Right cardiac atrium (tissue), 5 donors: ENCODE results near the gene PPT2. TPM values are rescaled to one million over a fixed set of nuclear protein-coding genes. Genes with fewer than 3 reads are reported as not detected.
"Not testable (repeated sequence)": the region's sequence is repeated elsewhere in the genome, so short reads cannot be mapped to it uniquely, and the experiment has no call there.

Experiments used
- ATAC-seq, 2 donors: fragments of 200-7000 bp; cut with Tn5 transposase; one replicate each; pipeline versions ENCODE4 v1.8.0 to v1.9.1; 2020; ENCODE audit warnings: moderate library complexity in 2 of 2, mild to moderate bottlenecking in 1 of 2
- DNase-seq, 3 donors: peaks; one replicate each; pipeline ENCODE4 v3.0.0-alpha.2; 2020
- H3K27ac ChIP-seq: one replicate; pipeline ENCODE4 v1.5.1; 2013; ENCODE audit warnings: mild to moderate bottlenecking, low read length, control low read depth, moderate library complexity
- H3K27me3 ChIP-seq: one replicate; pipeline ENCODE4 v1.6.1; 2013; ENCODE audit not compliant: control insufficient read depth, insufficient read depth
- H3K4me1 ChIP-seq: one replicate; pipeline ENCODE4 v1.6.1; 2013; ENCODE audit warnings: low read length; ENCODE audit not compliant: control insufficient read depth, insufficient read depth
- H3K4me3 ChIP-seq: one replicate; pipeline ENCODE4 v1.5.1; 2013; ENCODE audit warnings: low read length, control low read depth
- H3K9me3 ChIP-seq: one replicate; pipeline ENCODE4 v1.6.1; 2013; ENCODE audit warnings: low read length; ENCODE audit not compliant: control insufficient read depth
- WGBS: extraction: QIAGEN DNeasy Blood & Tissue Kit; methylation state at CpG from one replicate; pipeline ENCODE4 v1.1.7; 2013; 5-methylcytosine and 5-hydroxymethylcytosine counted together
- intact Hi-C, 4 donors: fragments of 100-400 bp; cut with DNase I; formaldehyde crosslinking; loops; one replicate each; pipeline versions ENCODE4 v1.11.0 to v1.14.0; 2022 to 2023
- polyA plus RNA-seq: library from polyadenylated mRNA; stranded (reverse); fragments of 200-250 nt; gene quantifications from one replicate; pipeline ENCODE4 v1.2.3, GENCODE V29; 2013
- total RNA-seq, 4 donors: library from RNA; stranded (reverse); fragmentation: NEBNext Ultra II Directional; extraction: Animal tissue kit (Norgen Biotek cat#: 25700); gene quantifications; one replicate each; pipeline ENCODE4 v1.2.1, GENCODE V29; 2021
- donor health status: healthy with polysubstance abuse.
- donor health status: DM: no; HTN: yes; CAD: no.
- donor health status: DM: no; HTN: no; CAD: no.
- donor health status: DM: no; HTN: yes; CAD: no; lungs with severe emphysema.
- donor health status: DM: yes; HTN: yes; CAD: no.

The PPT2 gene
- total and polyA plus RNA-seq, 5 donors: 22.4 to 30.5 (median 30.0) TPM

GRCh38 chr6:32191696-32192607, 38.0 kb downstream of the PPT2 start:
- H3K4me3 ChIP-seq: peak overlapping the region; percentile 36
- intact Hi-C loops: no loop called here
- no peaks in the 10 kb centered on the region for H3K9me3 ChIP-seq
- H3K4me1 ChIP-seq: peaks cover 3% of the 10 kb centered on the region
- DNase-seq (no peak), ATAC-seq (no peak)
- H3K27ac ChIP-seq: peak overlapping the region; percentile 75
- 71% methylated on average over 15 of the region's 15 CpGs for WGBS
- H3K27me3 ChIP-seq: no peaks in the 10 kb centered on the region

DNA sequence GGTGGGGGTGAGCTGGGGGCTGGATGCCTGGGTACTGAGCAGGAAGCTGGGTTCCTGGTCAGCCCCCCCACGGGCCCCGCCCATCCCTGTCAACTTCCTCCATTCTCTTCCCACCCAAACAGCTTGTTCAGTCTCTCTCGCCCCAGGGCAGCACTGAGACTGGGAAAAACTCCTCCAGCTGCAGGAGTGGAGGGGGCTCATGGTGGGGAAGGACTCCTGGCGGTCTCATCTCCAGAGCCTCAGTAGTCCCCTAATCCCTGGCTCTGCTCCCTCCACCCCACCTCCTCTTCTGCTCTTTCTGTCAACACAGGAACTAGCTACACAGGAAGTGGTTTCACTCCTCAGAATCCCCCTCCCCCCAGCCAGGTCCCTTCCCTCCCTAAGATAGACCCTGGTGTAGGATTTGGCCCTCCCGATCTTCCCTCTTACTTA, 38.7 kb downstream of the PPT2 start, which contains the start of gene GPSM3:
Gene GPSM3 (minus strand): TSS at position 36 of the 432 bp plus-strand sequence. CDS start 130 bp downstream, outside the sequence.
- H3K27ac ChIP-seq: peak within 1 kb of the TSS; percentile 75
- no peaks in the 10 kb centered on the region for H3K9me3 ChIP-seq
- peak within 1 kb of the TSS; percentile 36 for H3K4me3 ChIP-seq
- WGBS: 19% methylated on average over 5 of the region's 5 CpGs
- DNase-seq: peak; percentile 71 to 89 (median 85)
- H3K27me3 ChIP-seq: no peaks in the 10 kb centered on the region
- peaks cover 5% of the 10 kb centered on the region for H3K4me1 ChIP-seq
- intact Hi-C loops: no loop called here
- no peak for ATAC-seq

GRCh38 chr6:32193096-32193495, 39.2 kb downstream of the PPT2 start:
- H3K9me3 ChIP-seq, H3K4me3 ChIP-seq, intact Hi-C loops, H3K27me3 ChIP-seq, DNase-seq, H3K4me1 ChIP-seq, ATAC-seq: not testable (repeated sequence)
- WGBS: 81% methylated on average over 13 of the region's 13 CpGs
- peak overlapping the region; percentile 70 for H3K27ac ChIP-seq

DNA sequence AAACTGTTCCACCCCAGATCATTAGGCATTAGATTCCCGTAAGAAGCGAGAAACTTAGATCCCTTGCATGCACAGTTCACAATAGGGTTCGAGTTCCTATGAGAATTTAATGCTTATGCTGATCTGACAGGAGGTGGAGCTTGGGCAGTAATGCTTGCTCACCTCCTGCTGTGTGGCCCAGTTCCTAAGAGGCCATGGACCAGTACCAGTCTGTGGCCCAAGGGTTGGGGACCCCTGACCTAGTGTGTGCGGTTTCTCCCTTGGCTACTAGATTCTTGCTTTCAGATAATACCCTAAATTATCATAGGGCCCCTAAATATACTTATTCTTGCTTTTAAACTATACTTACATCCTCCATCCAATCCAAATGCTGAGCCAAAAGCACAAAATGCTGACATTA, 40.4 kb downstream of the PPT2 start:
- Histone ChIP-seq H3K9me3 (no peaks in the 10 kb centered on the region), H3K4me3 (no peak overlapping the region), H3K27me3 (no peaks in the 10 kb centered on the region), H3K4me1 (peaks cover 5% of the 10 kb centered on the region), H3K27ac (no peak overlapping the region)
- DNase-seq (no peak), ATAC-seq (no peak)
- intact Hi-C loops: no loop called here
- 90% methylated on average over 4 of the region's 4 CpGs for WGBS

DNA sequence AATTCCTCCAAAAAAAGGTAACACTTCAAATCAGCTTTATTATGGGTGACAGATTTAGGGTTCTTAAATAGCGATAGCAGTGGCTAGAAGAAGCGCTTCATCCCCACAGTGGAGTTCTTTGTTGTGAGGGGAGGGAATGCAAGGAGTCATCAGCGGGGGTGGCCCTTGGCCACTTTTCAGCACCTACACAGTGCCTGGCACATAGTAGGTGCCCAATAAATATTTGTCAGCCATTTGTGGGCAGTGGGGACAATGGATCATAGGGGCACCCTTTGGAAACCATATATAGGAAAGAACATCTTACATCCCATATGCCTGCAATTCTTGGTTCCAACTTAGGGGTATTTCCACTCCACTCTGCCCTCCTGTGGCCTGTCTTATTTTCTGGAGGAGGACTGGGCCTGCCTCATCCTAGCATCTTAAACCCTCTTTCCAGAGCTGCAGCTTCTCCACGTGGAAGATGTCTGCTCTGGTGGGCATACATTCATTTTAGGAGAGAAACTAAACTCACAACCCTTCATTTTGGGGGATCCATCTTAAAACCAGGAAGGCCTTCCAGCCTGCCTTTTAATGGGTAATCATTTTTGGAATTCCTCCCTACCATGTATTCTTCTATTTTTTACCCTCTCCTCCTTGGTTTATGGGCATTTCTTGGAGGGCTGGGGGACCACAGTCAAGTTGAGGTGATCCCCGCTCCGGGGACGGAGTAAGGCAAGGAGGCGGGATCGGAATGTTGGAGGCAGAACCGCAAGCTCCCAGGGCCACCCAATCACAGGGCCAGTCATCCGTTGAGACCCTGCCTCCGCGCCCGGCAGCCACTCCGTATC, 41.1 kb downstream of the PPT2 start:
- intact Hi-C loops: loop anchor here in 1 of 4 donors (5.0 kb wide), 1 partner anchor 68 kb away; the partner anchor contains the start of gene ATF6B
- ATAC-seq: no peak

DNA sequence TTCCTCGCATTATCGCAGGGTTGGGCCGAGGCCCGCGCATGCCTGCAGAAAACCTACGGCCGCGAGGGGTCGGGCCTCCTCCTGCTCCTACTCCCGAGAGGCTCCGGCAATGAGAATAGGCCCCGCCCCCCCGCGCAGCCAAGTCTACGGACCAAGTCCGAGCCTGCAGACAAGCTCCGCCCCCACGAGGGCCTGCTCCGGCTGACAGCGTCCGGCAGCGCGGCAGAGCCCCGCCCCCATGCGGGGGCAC, 41.6 kb downstream of the PPT2 start:
- WGBS: under 1% methylated on average over 25 of the region's 25 CpGs
- Histone ChIP-seq H3K4me1 (peaks cover 5% of the 10 kb centered on the region), H3K27ac (no peak overlapping the region), H3K27me3 (no peaks in the 10 kb centered on the region), H3K4me3 (no peak overlapping the region), H3K9me3 (no peaks in the 10 kb centered on the region)
- intact Hi-C loops: loop anchor here in 1 of 4 donors (5.0 kb wide), 1 partner anchor 68 kb away; the partner anchor contains the start of gene ATF6B
- ATAC-seq: peak; percentile 88 to 92
- DNase-seq: peak; percentile 100

More for the DNA sequence above, 41.1 kb downstream of the PPT2 start:
- Histone ChIP-seq H3K4me1 (peaks cover 5% of the 10 kb centered on the region), H3K27me3 (no peaks in the 10 kb centered on the region), H3K4me3 (peak overlapping the region; percentile 29), H3K9me3 (no peaks in the 10 kb centered on the region), H3K27ac (peak overlapping the region; percentile 91)
- WGBS: 17% methylated on average over 15 of the region's 15 CpGs
- peak in 1 of 3 donors; percentile 58 for DNase-seq

DNA sequence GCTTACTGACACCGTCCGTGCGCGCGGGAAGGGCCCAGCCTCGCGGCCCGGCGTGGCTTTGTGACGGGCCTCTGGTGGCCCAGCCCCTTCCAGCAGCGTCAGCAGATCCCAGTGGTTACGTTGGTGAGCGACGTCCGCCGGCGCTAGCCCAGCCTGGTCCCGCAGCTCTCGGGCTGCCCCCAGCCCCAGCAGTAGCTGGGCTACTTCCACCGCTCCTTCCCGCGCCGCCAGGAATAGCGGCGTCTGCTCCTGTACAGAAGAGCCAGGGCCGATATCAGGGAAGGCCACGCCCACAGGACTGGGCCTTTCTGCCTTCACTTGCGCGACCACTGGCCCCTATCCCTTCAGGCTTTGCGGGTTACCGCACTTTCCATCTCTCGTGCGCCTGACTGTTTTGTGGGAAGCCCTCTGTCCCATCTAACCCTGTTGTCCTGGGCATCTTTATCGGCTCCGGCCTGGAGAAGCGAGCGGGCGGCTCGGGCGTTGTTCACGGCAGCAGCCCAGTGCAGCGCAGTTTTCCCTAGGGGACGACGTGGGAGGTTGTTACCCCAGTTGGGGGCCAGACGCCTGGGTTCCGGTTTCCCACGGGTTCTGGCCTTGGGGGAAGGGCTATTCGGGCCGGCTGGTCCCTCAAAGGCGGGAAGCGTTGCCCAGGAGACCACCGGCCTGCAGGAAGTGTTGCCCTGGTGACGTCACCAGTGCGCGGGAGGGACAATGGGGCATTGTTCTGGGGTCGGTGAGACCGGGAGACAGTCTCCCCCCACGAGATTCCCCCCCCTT, 42.2 kb downstream of the PPT2 start:
- H3K4me1 ChIP-seq: peaks cover 2% of the 10 kb centered on the region
- WGBS: under 1% methylated on average over 58 of the region's 58 CpGs
- intact Hi-C loops: loop anchor here in 1 of 4 donors (5.0 kb wide), 1 partner anchor 69 kb away; the partner anchor contains the start of gene ATF6B

DNA sequence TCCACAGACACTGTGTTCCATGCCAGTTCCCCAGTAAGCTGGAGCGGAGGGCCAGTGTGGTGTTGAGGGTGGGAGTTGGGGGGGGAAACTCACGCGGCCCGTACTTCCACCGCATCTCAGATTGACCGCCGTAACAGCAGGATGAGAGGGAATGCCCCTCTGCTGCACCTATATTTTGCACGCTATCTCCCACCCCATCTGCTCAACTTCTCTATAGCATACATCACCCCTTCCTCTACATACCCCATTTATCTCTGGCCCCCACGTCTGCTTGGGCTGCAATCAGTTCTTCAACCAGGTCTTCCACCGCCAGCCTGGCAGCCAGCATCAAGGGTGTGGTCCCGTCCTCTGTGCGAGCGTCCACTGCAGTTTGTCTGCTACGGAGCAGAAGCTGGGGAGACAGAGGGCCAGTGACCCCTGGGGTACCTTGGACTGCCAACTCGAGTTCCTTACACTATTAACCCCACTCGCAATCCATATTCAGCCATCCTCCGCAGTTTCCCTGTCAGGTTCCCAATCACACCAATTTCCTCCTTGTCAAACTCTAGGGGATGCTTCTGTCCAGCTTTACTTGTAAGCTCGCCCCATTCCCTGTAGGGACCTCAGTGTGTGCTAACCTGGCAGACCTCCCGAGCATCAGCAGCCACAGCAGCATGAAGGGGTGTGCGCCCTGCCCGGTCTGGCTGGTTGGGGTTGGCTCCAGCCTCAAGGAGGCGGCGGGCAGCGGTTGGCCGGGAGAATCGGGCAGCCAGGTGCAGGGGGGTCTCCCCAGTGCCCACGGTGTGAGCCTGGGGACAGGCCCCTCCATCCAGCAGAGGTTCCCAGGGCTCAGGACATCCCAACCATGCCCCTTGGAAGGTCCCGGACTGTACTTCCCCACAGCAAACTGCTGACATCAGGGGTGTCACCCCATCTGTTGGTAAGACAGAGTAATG, 43.0 kb downstream of the PPT2 start:
- Histone ChIP-seq H3K9me3 (no peaks in the 10 kb centered on the region), H3K27me3 (no peaks in the 10 kb centered on the region), H3K4me1 (peaks cover 2% of the 10 kb centered on the region), H3K4me3 (peak overlapping the region; percentile 66), H3K27ac (peak overlapping the region; percentile 99)
- DNase-seq: peak; percentile 68 to 87 (median 83)
- peak in 1 of 2 donors; percentile 0 for ATAC-seq
- 23% methylated on average over 28 of the region's 28 CpGs for WGBS
- intact Hi-C loops: loop anchor here in 1 of 4 donors (5.0 kb wide), 1 partner anchor 70 kb away; the partner anchor contains the start of gene ATF6B

More for the DNA sequence above, 42.2 kb downstream of the PPT2 start:
- H3K4me3 ChIP-seq: peak overlapping the region; percentile 66
- peak overlapping the region; percentile 99 for H3K27ac ChIP-seq
- peak; percentile 91 to 93 for ATAC-seq
- peak; percentile 98 for DNase-seq
- H3K9me3 ChIP-seq: no peaks in the 10 kb centered on the region
- no peaks in the 10 kb centered on the region for H3K27me3 ChIP-seq

GRCh38 chr6:32198345-32198696, 44.4 kb downstream of the PPT2 start:
- ATAC-seq: no peak
- intact Hi-C loops: loop anchor here in 1 of 4 donors (5.0 kb wide), 1 partner anchor 71 kb away; the partner anchor contains the start of gene ATF6B
- no peak for DNase-seq
- no peak overlapping the region for H3K27ac ChIP-seq
- WGBS: 79% methylated on average over 3 of the region's 3 CpGs
- no peaks in the 10 kb centered on the region for H3K27me3 ChIP-seq
- H3K9me3 ChIP-seq: no peaks in the 10 kb centered on the region
- H3K4me1 ChIP-seq: peaks cover 2% of the 10 kb centered on the region
- H3K4me3 ChIP-seq: no peak overlapping the region
